Activated B cell treated with CpG ODN at 0.5 μM for 24 hours (primary cell): ENCODE measurements around the gene SLC12A9. TPM values are rescaled to one million over a fixed set of nuclear protein-coding genes. Genes with fewer than 3 reads are reported as not detected.

Experiments used
- ATAC-seq: fragments of 200-7000 bp; cut with Tn5 transposase; one replicate; pipeline ENCODE4 v1.10.0; 2021; ENCODE audit warnings: low read depth, mild to moderate bottlenecking, moderate library complexity
- CTCF ChIA-PET: fragments of 350-600 bp; sonication (Branson Sonifier 250); formaldehyde crosslinking; loops from one replicate; lab custom pipeline; 2021; ENCODE audit warnings: antibody characterized with exemption; lab: Charles Lee
- POLR2A ChIA-PET: fragments of 350-600 bp; sonication (Branson Sonifier 250); formaldehyde crosslinking; loops from one replicate; lab custom pipeline; 2021; ENCODE audit warnings: antibody characterized with exemption; lab: Charles Lee
- DNase-seq: peaks from one replicate; pipeline ENCODE4 v3.0.0; 2022
- H3K27ac Mint-ChIP-seq: one replicate; pipeline ENCODE4 v1.8.0; 2020; ENCODE audit warnings: mixed read lengths
- H3K27me3 Mint-ChIP-seq: one replicate; pipeline ENCODE4 v1.8.0; 2021; ENCODE audit warnings: mixed read lengths
- H3K36me3 Mint-ChIP-seq: one replicate; pipeline ENCODE4 v1.8.0; 2021; ENCODE audit warnings: low read depth, mixed read lengths
- H3K4me1 Mint-ChIP-seq: one replicate; pipeline ENCODE4 v1.8.0; 2021; ENCODE audit warnings: mixed read lengths
- H3K4me3 Mint-ChIP-seq: one replicate; pipeline ENCODE4 v1.8.0; 2020; ENCODE audit warnings: mild to moderate bottlenecking, mixed read lengths
- H3K9me3 Mint-ChIP-seq: one replicate; pipeline ENCODE4 v1.8.0; 2020; ENCODE audit warnings: mixed read lengths
- intact Hi-C: fragments of 100-400 bp; cut with micrococcal nuclease; formaldehyde crosslinking; loops from one replicate; pipeline ENCODE4 v1.15.1; 2024
- total RNA-seq: library from RNA; stranded (reverse); gene quantifications from 2 replicates; pipeline ENCODE4 v1.2.3, GENCODE V29; 2022
- TF ChIP-seq, protein P1 (sequence below): fragments of 200-600 bp; IDR thresholded peaks from one replicate; pipeline ENCODE4 v1.8.0; 2022; ENCODE audit warnings: antibody characterized with exemption, mild to moderate bottlenecking

Gene SLC12A9
- total RNA-seq, 1 donor from 2014 or later = 48.9 TPM

DNA sequence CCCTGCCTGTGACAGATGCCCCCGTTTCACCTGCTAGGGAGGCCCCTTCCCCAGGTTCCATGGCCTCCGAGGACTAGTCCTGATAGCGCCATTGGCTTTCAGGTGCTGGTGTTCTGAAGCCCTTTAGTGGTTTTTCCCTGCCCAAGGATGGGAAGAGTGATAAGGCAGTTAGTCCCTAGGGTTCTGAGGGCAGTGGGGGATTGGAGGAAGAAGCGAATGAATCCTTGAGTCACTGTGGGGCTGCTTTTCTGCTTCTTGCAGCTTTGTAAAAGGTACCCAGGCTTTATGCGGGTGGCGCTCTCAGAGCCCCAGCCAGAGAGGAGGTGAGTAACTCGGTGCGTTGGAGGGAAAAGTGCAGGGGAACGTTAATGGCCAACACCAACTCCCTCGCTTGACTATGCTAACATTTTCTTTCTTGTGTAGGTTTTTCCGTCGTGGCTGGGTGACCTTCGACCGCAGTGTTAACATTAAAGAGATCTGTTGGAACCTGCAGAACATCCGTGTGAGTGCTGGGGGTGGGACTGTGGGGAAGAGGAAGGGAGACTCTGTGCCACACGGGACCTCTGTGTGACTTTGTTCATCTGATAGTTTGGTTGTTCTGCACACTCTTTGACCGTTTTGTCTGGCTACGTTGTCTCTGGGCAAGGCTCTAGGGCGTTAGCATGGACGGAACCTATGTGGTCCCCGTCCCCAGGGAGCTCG lies 33.1 kb downstream of the SLC12A9 start:
- Mint-ChIP-seq H3K9me3 (peaks cover 2% of the 10 kb centered on the region), H3K4me3 (no peak overlapping the region), H3K27me3 (peaks cover 2% of the 10 kb centered on the region), H3K4me1 (peaks cover 49% of the 10 kb centered on the region), H3K27ac (no peak overlapping the region), H3K36me3 (peaks cover 78% of the 10 kb centered on the region)
- CTCF ChIA-PET = no interaction called here
- ATAC-seq (no peak), DNase-seq (no peak)
- intact Hi-C loops = loop anchor here (2.0 to 5.0 kb wide), 2 partner anchors 83 to 803 kb away; partner anchors contain the start of gene ZNF3
- POLR2A ChIA-PET = interaction anchor here (0.7 to 7.3 kb wide), 2 partner anchors 12 to 199 kb away, joined by 3 to 254 read pairs; partner anchors contain the start of gene SRRT
- TF ChIP-seq, protein P1, sequence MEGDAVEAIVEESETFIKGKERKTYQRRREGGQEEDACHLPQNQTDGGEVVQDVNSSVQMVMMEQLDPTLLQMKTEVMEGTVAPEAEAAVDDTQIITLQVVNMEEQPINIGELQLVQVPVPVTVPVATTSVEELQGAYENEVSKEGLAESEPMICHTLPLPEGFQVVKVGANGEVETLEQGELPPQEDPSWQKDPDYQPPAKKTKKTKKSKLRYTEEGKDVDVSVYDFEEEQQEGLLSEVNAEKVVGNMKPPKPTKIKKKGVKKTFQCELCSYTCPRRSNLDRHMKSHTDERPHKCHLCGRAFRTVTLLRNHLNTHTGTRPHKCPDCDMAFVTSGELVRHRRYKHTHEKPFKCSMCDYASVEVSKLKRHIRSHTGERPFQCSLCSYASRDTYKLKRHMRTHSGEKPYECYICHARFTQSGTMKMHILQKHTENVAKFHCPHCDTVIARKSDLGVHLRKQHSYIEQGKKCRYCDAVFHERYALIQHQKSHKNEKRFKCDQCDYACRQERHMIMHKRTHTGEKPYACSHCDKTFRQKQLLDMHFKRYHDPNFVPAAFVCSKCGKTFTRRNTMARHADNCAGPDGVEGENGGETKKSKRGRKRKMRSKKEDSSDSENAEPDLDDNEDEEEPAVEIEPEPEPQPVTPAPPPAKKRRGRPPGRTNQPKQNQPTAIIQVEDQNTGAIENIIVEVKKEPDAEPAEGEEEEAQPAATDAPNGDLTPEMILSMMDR = no peak

DNA sequence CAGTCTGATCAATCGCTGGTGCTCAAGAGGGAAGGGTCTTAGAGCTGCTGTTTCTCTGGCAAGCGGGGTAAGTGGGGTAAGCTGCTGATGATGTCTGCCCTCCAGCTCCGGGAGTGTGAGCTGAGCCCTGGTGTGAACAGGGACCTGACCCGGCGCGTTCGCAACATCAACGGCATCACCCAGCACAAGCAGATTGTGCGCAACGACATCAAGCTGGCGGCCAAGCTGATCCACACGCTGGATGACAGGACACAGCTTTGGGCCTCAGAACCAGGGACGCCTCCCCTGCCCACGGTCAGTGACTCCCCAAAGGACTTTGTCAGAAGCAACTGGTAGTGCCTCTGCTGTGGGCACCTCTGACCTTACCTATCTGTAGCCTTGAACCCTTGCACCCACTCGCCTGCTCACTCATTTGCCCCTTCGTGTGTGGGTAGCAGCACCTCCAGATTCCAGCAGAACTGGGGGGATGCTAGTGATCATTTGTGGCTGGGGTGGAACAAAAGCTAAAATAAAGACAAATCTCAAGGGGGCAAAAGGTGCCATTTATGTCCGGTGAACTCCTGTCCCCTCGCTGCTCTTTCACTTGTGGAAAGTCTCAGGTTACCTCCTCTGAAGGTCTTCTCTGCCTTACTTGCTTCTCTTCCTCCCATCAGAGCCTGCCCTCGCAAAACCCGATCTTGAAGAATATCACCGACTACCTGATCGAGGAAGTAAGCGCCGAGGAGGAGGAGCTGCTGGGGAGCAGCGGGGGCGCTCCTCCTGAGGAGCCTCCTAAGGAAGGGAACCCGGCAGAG lies 33.8 kb downstream of the SLC12A9 start:
- Mint-ChIP-seq H3K27me3 (peaks cover 4% of the 10 kb centered on the region), H3K4me1 (peaks cover 50% of the 10 kb centered on the region), H3K27ac (peak overlapping the region; percentile 91), H3K36me3 (peaks cover 71% of the 10 kb centered on the region), H3K4me3 (no peak overlapping the region), H3K9me3 (peaks cover 2% of the 10 kb centered on the region)
- CTCF ChIA-PET = no interaction called here
- ATAC-seq = no peak
- DNase-seq = no peak
- intact Hi-C loops = loop anchor here (2.0 to 5.0 kb wide), 2 partner anchors 84 to 804 kb away; partner anchors contain the start of gene ZNF3
- TF ChIP-seq, protein P1 = no peak
- POLR2A ChIA-PET = interaction anchor here (0.6 to 7.3 kb wide), 5 partner anchors 13 to 553 kb away, joined by 3 to 254 read pairs (median 5); partner anchors contain the start of genes SLC12A9 and SRRT

DNA sequence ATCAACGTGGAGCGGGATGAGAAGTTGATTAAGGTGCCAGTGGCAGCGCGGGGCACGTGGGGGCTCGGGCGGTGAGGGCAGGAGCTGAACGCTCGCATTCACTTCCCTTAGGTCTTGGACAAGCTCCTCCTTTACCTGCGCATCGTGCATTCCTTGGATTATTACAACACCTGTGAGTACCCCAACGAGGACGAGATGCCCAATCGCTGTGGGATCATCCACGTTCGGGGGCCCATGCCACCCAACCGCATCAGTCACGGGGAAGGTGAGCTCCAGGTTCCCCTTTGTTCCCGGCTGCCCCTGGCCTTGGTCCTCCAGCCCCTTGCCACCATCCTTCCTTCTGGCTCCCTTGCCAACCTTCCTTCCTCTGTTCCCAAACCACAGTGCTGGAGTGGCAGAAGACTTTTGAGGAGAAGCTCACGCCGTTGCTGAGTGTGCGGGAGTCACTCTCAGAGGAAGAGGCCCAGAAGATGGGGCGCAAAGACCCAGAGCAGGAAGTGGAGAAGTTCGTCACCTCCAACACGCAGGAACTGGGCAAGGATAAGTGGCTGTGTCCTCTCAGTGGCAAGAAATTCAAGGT lies 34.5 kb downstream of the SLC12A9 start:
- Mint-ChIP-seq H3K36me3 (peaks cover 64% of the 10 kb centered on the region), H3K4me1 (peaks cover 53% of the 10 kb centered on the region), H3K27ac (peak overlapping the region; percentile 91), H3K27me3 (peaks cover 9% of the 10 kb centered on the region), H3K4me3 (peak overlapping the region; percentile 87), H3K9me3 (peaks cover 2% of the 10 kb centered on the region)
- ATAC-seq (no peak), DNase-seq (no peak)
- ChIA-PET POLR2A (interaction anchor here (0.6 to 7.3 kb wide), 7 partner anchors 14 to 805 kb away, joined by 3 to 254 read pairs (median 4); partner anchors contain the start of genes FBXO24, GIGYF1, SLC12A9 and SRRT), CTCF (no interaction called here)
- intact Hi-C loops = loop anchor here (1.0 to 5.0 kb wide), 5 partner anchors 8 to 805 kb away; partner anchors contain the start of genes ACHE, SLC12A9, SRRT and ZNF3
- TF ChIP-seq, protein P1 = no peak

DNA sequence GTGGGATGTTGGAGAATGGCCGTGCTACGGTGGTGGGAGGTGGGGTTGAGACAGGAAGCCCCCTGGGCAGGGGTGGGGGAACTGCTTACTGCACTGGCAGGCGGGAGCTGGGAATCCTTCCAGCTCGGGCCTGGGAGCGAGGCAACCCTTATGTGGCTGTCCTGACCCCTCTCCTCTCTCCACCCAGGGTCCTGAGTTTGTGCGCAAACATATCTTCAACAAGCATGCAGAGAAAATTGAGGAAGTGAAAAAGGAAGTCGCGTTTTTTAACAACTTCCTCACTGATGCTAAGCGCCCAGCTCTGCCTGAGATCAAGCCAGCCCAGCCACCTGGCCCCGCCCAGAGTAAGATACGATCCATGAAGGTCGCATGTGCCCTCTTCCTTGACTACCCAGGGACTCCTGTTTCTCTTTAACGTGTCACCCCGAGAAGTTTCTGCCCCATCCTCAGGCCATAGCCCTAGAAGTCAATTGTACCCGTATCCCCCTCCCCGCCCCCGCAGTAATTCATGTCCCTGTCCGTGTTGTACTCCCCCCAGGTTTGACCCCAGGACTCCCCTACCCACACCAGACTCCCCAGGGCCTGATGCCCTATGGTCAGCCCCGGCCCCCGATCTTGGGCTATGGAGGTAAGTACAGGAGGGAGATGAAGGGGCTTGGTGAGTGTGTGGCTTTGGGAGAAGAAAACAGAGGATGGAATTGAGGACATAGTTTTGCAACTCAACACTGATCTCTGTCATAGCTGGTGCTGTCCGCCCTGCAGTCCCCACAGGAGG lies 35.2 kb downstream of the SLC12A9 start:
- peaks cover 14% of the 10 kb centered on the region for H3K27me3 Mint-ChIP-seq
- peak; percentile 59 for DNase-seq
- H3K9me3 Mint-ChIP-seq = peaks cover 2% of the 10 kb centered on the region
- intact Hi-C loops = loop anchor here (1.0 to 5.0 kb wide), 6 partner anchors 8 to 805 kb away; partner anchors contain the start of genes ACHE, SLC12A9, SRRT and VGF
- peaks cover 58% of the 10 kb centered on the region for H3K36me3 Mint-ChIP-seq
- TF ChIP-seq, protein P1 = no peak
- H3K27ac Mint-ChIP-seq = peak overlapping the region; percentile 91
- ChIA-PET CTCF (interaction anchor here (0.6 kb wide), 1 partner anchor 36 kb away, joined by 3 read pairs; no protein-coding TSS in a partner anchor), POLR2A (interaction anchor here (0.8 to 7.3 kb wide), 7 partner anchors 14 to 806 kb away, joined by 3 to 254 read pairs (median 4); partner anchors contain the start of genes FBXO24, GIGYF1, SLC12A9 and SRRT)
- peak; percentile 59 for ATAC-seq
- H3K4me1 Mint-ChIP-seq = peaks cover 53% of the 10 kb centered on the region
- peak overlapping the region; percentile 87 for H3K4me3 Mint-ChIP-seq
